Endothelial cell of umbilical vein (primary cell): ENCODE measurements around the gene VCP.

Experiments used
- MYC ChIP-seq: IDR thresholded peaks from one replicate; pipeline ENCODE4 v1.6.1; 2011; ENCODE audit warnings: mild to moderate bottlenecking, low read depth, low read length
- POLR2A ChIP-seq: IDR thresholded peaks from 2 replicates; pipeline ENCODE4 v1.6.1; 2012; ENCODE audit warnings: low read depth, mild to moderate bottlenecking, control low read depth, low read length
- POLR2AphosphoS5 ChIP-seq: IDR thresholded peaks from 2 replicates; pipeline ENCODE4 v1.6.1; 2012; ENCODE audit warnings: low read depth, mild to moderate bottlenecking, control low read depth, low read length, moderate library complexity; ENCODE audit not compliant: insufficient read depth
- TF ChIP-seq, protein P1 (sequence below): IDR thresholded peaks from 2 replicates; pipeline ENCODE4 v1.6.1; 2011; ENCODE audit not compliant: insufficient read depth, insufficient read length
- TF ChIP-seq, protein P2 (sequence below), 2 donors: IDR thresholded peaks; 1 replicate in 1 of 2; 2 replicates in 1 of 2; pipeline ENCODE4 v1.5.1; 2011; ENCODE audit warnings: low read length in 2 of 2, mild to moderate bottlenecking in 2 of 2, moderate library complexity in 2 of 2, control low read depth in 1 of 2, inconsistent platforms in 1 of 2, low read depth in 1 of 2; ENCODE audit not compliant: insufficient read depth in 1 of 2; ENCODE audit errors: extremely low read depth in 1 of 2

DNA sequence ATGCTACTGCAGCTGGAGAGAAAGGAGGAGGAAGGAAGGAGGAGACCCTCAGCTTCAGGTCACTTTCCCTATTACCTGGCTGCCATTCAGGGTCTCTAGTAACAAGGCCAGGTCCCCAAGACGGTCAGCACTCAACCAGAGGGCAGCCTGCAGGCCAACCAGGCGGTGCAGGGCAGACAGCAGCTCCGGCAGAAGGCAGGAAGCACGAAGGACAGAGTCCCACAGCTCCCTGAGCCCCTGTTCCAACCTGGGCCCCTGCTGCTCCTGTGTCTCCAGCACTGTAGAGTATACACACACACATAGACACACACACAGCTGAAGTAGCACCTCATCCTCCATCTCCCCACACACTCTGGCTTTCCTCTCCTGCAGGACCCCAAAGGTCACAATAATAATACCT lies 5.6 kb upstream of the VCP start:
- TF ChIP-seq, protein P1, sequence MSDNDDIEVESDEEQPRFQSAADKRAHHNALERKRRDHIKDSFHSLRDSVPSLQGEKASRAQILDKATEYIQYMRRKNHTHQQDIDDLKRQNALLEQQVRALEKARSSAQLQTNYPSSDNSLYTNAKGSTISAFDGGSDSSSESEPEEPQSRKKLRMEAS = no peak
- TF ChIP-seq, protein P2, sequence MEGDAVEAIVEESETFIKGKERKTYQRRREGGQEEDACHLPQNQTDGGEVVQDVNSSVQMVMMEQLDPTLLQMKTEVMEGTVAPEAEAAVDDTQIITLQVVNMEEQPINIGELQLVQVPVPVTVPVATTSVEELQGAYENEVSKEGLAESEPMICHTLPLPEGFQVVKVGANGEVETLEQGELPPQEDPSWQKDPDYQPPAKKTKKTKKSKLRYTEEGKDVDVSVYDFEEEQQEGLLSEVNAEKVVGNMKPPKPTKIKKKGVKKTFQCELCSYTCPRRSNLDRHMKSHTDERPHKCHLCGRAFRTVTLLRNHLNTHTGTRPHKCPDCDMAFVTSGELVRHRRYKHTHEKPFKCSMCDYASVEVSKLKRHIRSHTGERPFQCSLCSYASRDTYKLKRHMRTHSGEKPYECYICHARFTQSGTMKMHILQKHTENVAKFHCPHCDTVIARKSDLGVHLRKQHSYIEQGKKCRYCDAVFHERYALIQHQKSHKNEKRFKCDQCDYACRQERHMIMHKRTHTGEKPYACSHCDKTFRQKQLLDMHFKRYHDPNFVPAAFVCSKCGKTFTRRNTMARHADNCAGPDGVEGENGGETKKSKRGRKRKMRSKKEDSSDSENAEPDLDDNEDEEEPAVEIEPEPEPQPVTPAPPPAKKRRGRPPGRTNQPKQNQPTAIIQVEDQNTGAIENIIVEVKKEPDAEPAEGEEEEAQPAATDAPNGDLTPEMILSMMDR (IDR thresholded peaks at IDR 0.05; ENCODE audit: extremely low read depth in 1 of 2, insufficient read depth in 1 of 2, low read depth in 1 of 2, low read length in 2 of 2) = no peak
- TF ChIP-seq MYC = no peak
- TF ChIP-seq POLR2AphosphoS5 = no peak
- TF ChIP-seq POLR2A = no peak
